Activated CD4-positive, CD25-positive, alpha-beta regulatory T cell treated with anti-CD3 and anti-CD28 coated beads, Interleukin-2, amount 50 U/mL, for 72 hours (primary cell): ENCODE results near the gene SARS1.
A peak's percentile ranks its signal among the peaks of the same experiment; 100 is the strongest.
"Not testable (repeated sequence)": the region's sequence is repeated elsewhere in the genome, so short reads cannot be mapped to it uniquely, and the experiment has no call there.

Experiments used
- DNase-seq: peaks from one replicate; pipeline ENCODE4 v3.0.0; 2021

Gene SARS1, protein sequence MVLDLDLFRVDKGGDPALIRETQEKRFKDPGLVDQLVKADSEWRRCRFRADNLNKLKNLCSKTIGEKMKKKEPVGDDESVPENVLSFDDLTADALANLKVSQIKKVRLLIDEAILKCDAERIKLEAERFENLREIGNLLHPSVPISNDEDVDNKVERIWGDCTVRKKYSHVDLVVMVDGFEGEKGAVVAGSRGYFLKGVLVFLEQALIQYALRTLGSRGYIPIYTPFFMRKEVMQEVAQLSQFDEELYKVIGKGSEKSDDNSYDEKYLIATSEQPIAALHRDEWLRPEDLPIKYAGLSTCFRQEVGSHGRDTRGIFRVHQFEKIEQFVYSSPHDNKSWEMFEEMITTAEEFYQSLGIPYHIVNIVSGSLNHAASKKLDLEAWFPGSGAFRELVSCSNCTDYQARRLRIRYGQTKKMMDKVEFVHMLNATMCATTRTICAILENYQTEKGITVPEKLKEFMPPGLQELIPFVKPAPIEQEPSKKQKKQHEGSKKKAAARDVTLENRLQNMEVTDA

DNA sequence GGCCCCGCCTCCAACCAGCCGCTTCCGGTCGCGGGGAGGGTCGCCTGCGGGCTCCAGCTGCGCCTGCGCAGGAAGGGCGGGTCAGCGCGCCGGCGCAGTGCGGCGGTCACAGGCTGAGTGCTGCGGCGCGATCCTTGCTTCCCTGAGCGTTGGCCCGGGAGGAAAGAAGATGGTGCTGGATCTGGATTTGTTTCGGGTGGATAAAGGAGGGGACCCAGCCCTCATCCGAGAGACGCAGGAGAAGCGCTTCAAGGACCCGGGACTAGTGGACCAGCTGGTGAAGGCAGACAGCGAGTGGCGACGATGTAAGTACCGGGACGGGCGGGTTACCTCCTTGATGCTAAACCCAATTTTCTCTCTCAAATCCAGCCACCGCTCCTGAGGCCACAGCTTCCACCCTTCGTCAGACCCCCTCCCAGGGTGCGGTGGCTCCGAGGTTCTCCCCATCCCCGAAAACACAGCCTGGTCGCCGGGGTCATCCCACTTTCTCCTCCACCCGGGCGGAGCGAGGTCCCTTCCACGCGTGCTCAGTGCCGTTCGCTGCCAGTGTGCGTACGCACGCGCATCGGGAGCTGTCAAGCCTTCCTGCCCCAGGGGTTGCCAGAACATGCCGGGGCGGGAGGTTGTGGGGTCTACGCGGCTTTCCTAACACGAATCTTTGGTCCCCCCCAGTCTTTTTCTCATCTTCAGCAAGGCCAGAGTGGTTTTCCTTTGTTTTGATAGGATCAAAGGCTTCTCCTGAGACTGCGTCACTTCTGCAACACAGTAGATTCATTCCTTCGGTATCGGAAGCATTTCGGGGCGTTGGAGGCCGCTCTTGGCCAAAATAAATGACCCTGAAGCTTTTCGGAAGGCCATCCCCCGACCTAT is at the start of gene SARS1:
Gene SARS1, plus strand, starts transcription at position 95 of the 870 bp plus-strand sequence. Its CDS starts 75 bp downstream, at position 170.
- DNase-seq, result peak; percentile 91

DNA sequence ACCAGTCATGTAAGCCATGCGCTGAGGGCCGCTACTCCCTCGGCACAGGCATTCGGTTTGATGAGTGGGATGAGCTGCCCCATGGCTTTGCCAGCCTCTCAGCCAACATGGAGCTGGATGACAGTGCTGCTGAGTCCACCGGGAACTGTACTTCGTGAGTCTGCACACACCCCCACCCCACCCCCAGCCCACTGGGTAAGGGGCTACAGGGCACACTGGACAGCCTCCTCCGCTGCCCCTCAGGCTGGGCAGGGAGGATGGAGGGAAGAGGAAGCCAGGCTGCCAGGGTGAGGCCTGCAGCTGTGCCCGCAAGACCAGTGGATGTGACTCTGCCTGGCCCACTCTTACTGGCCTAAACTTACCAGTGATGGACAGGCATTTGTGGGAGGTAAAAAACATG is 49.2 kb upstream of the SARS1 start:
- no peak for DNase-seq

DNA sequence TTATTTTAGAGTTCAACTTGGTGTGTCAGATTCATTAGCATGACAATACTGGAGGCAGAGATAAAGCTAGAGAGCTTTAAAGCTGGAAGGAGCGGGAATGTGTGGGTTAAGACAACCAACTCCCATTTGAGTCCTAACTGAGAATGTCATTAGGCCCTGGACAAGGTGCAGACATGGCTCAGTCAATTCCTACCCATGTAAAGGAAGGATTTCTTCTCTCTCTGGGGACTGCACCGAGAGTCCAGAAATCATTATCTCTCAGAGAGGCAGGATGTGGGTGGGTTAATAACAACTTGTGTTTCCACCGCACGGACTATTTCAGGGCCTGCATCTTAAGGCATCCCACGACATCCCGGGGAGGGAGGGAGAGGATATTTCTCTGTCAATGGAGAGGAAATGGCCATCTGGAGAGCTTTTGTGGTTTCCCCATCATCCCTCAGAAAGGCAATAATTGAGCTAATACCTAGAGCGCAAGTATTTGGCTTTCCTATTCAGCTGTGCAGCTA is 46.7 kb upstream of the SARS1 start:
- no peak for DNase-seq

DNA sequence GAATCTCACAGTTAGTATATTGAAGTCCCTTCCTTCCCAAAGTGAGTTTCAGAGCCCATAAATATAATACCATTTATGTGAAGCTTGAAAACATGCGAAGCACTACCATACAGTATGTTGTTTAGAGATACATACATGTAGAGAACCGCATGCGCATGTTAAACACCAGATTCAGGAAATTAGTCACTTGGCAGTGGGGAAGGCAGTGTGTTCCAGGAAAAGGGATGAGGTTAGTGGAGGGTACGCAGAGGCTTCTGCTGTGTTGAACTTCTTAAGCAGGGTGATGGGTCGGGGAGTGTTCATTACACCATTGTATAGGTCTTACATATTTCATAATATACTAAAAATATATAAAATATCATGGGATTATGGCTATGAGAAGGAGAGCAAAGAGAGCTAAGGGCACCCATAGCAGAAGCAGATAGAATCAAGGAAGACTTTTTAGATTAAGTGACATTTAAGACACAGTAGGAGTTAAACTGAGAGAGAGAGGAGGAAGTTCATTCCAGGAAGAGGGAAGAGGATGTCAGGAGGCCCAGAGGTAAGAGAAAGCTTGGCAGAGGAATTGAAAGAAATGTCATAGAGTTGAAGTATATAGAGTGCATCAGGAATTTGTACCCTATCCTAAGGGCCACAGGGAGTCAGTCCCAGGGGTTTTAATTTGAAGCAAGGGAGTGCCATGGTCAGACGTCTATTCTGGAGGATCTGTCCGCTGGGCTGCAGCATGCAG is 43.5 kb upstream of the SARS1 start:
- no peak for DNase-seq

DNA sequence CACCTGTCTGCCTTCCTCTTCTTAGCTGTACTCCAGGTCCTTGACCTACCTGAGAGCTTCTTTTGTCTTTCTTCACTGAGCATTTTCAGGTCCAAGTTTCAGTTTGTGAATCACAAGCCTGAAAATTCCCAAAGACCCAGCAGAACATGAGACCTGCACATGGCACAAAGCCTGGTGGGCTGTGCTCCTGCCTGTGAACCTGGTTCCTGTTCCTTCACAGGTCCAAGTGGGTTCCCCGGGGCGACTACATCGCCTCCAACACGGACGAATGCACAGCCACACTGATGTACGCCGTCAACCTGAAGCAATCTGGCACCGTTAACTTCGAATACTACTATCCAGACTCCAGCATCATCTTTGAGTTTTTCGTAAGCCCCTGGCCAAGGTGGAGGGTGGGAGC is 42.1 kb upstream of the SARS1 start:
- DNase-seq, result no peak

DNA sequence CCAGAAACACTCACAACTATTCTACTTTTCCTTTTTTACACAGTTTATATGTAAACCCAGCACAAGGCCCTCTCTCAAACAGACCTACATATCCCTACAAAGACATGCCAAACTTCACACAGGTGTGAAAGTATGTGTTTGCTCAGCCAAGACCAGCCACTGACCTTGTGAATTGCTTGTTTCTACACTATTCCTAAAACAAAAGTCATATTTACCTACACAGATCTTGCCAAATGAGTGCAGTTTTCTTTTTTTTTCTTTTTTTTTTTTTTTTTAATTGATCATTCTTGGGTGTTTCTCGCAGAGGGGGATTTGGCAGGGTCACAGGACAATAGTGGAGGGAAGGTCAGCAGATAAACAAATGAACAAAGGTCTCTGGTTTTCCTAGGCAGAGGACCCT is 37.4 kb upstream of the SARS1 start:
- not testable (repeated sequence) for DNase-seq

DNA sequence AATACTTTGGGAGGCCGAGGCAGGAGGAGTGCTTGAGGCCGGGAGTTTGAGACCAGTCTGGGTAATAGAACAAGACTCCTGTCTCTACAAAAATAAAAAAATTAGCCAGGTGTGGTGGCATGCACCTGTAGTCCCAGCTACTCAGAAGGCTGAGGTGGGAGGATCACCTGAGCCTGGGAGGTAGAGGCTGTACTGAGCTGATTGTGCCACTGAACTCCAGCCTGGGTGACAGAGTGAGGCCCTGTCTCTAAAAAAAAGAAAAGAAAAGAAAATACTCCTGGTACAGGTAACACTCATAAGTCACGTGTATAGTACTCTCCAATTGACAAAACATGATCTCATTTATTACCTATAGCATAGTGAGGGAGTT is 33.0 kb upstream of the SARS1 start:
- DNase-seq, result not testable (repeated sequence)

DNA sequence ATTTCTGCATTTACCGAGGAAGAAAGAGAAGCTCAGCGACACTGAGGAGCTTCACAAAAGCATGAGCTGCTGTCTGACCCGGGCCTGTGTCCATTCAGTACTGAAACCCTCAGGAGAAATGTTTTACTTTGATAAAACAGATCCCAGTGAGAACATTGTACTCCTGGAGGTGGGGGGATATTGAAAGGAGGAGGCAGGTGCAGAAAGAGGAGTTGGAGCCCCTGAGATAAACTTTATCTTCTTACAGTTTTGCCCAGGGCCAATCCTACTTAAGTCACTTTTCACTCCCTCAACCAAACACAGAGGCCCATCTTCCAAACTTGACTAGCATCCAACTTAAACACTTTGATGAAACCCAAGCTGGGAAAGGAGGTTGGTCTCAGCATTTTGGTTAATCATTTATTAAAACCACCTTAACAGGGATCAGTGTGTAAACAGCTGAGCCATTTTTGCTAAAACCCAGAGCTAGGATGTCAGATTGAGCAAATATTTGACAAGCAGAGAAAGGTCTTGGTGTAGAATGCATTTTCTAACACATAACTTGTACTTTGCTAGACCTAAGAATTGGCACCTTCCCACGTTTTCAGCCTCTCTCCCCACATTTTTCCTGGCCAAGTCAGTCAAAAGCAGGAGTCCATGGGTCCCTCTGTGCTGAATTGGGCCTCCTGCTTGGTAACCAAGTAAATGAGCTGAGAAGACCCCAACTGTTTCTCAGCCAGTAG is 32.5 kb upstream of the SARS1 start:
- no peak for DNase-seq

DNA sequence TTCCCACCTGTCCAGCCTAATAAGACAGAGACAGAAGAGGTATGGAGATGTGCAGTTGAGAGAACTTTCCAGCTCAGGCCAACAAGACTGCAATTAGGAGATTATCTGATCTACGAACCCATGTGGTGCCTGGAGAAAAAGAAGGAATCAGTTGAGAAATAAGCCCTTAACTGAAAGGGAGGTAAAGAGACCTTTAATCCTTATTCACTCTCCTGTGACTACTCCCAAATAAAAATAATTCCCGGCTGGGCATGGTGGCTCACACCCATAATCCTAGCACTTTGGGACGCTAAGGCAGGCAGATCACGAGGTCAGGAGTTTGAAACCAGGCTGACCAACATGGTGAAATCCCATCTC is 31.9 kb upstream of the SARS1 start:
- DNase-seq, result no peak

DNA sequence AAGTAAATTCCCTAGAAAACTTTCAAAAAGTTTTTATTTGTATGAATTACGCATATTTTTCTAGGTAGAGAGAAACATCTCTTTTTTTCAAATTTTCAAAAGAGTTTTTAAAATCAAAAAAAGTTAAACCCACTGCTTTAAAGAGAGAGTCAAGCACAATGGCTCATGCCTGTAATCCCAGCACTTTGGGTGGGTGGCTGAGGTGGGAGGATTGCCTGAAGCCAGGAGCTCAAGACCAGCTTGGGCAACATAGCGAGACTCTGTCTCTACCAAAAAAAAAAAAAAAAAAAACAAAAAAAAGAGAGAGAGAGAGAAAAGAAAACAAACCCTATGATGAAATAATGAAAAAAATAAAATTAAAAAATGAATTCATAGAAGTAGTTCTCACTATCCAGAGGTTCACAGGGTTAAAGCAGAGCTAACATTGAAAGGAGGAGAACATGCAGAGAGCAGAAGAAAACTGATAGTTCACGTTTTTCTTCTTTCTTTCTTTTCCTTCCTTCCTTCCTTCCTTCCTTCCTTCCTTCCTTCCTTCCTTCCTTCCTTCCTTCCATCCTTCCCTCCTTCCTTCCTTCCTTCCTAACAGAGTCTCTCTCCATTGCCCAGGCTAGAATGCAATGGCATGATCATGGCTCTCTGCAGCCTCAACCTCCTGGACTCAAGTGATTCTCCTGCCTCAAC is 30.5 kb upstream of the SARS1 start:
- no peak for DNase-seq

DNA sequence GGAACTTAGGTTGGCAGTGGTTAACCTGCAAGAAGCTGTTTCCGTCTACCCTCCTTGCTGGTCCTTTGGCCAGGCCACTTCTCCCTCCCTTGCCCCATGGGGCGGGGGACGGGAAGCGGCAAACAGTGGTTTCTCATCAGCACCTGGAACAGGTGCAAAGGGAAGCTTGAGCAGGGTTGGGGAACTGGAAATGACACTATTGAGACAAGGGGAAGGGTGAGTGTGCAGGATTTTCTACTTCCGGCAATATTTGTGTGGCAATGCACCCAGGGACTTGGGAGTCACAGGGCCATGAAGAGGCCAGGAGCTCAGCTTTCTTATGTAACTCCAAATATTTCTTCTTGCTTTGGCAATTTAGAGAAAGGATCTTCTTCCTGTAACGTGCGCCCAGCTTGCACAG is 29.0 kb upstream of the SARS1 start:
- no peak for DNase-seq

DNA sequence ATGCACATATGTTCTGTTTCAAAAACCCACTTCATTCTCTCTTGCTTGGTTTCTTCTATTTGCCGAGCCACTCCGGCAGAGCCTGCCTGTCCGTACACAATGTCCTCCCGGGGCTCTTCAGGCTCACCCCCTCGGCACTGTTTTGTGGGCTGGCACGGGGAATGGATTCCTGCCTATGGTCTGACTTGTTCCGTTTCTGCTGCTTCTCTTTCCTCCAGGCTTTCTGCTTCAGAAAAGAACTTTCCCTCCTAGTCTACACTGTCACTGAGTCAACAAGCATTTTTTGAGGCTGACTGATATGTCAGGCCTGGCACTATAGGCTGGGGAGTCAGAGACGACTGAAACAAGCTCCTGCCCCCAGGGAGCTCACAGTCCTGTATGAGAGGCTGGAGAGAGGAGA is 28.4 kb upstream of the SARS1 start:
- no peak for DNase-seq

DNA sequence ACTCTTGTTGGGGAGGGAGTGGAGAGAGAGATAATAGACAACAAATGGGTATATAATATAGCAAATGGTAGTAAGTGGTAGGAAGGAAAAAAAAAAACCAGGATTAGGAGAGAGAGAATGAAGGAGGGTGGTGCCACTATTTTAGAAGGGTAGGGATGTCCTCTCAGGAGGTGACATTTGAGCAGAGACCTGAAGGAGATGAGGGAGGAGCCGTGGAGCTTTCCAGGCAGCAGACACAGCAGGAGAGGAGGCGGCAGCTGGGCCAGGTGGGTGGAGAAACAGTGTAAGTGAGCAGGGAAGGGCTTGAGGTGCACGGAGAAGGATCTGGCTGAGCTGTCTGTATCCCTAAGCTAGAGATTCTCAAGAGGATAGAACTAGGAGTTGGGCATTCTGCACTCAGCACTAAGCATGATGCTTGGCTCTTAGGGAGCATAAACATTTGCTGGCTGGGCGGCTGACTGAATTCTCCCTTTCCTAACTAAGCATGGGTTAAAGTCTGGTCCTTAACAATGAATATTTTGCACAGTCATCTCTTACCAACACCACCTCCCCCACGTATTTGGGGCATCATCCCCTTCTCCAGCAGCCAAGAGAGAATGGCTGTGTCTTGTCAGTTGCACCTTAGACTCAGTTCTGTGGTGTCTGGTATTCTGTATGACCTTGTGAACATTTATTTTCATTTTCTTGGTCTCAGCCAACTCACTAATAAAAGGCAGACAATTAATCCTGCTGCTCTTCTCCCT is 27.6 kb upstream of the SARS1 start:
- DNase-seq, result no peak

DNA sequence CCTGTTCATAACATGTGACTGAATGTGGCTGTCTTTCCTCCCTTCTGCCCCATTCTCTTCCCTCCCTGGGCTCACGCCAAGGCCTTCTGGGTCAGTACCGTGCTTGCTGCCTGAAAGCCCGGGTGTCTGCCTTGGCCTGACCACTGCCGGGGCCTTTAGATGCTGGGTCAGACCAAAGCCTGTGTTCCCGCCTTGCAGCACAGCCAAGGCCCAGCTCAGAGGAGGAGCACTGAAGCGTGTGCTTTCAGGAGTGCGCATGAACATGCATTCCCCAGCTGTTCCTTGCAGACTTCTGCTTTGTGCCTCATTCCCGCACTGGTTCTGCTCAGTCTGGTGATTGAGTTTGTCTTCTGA is 27.0 kb upstream of the SARS1 start:
- DNase-seq, result no peak

DNA sequence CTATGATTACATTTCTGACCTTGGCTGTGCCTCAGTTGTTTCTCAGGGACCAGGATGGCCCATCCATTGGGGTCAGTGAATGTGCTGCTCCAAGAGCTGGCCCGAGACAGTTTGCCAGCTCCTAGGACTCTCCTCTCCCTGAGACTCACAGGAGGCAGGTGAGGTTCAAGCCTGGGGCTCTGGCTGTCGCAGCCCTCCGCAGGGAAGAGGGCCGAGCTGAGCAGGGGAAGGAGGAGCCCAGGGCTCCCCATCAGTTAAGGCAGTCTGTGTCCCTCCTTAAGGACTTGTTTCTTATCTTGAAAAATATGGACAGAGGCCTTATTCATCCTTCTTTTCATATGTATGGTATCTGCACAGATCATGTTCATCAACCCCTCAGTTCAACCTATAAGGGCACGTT is 26.6 kb upstream of the SARS1 start:
- DNase-seq, result no peak

DNA sequence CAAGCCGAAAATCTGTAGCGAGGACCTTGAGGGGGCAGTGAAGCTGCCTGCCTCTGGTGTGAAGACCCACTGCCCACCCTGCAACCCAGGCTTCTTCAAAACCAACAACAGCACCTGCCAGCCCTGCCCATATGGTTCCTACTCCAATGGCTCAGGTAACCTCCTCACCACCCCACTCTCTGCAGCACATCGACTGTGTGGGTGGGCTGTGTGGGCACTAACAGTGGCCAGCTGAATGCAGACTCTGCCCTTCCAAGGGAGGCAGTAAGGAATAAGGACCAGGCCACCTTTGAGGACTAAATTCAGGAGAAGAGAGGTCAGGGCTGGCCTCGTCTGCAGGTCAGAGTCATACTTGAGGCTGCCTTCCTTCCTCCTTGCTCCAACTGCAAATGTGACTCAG is 25.5 kb upstream of the SARS1 start:
- DNase-seq, result no peak

DNA sequence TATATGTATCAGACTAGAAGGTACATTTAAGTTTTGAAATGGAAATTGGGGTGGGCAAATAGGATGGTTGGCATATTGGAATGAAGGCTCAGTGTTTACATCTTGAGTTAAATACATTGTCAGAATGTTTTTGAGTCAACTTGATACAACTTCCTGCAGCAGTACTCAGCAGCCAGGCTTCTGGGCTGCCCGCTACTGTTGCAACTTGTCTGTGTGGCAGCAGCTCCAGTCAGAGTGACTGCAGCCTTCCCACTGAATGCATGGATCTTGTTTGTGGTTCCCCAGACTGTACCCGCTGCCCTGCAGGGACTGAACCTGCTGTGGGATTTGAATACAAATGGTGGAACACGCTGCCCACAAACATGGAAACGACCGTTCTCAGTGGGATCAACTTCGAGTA is 24.9 kb upstream of the SARS1 start:
- DNase-seq, result no peak

DNA sequence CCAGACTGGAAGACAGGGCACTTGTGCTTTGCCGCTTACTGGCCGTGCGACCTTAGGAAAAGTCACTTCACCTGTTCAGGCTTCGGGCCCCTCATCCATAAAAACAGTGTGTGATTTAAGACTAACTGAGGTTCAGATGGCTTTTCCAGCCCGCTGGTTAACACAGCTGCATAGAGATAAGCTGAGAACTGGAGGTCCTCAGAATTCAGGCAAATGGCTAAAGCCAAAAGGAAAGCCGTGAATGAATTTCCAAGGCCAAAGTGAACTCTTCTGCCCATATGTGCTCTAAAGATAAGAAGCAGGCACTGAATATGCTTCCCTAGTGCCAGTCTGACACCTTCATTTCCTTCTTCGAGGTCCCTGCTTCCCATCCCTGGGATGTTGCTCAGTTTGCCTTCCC is 23.5 kb upstream of the SARS1 start:
- DNase-seq, result no peak

DNA sequence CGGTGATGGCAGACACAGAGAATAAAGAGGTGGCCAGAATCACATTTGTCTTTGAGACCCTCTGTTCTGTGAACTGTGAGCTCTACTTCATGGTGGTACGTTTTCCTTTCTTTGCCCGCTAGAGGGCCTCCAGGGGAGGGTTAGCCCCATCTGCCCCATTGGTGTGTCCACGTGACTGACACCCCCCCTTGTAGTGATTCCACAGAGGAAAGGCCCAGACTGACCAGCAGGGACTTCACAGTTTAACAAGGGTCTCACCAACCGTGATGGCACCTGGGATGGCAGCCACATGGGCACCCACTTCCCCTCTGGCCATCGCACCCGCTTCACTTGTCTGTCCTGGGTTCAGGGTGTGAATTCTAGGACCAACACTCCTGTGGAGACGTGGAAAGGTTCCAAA is 22.3 kb upstream of the SARS1 start:
- DNase-seq, result no peak

DNA sequence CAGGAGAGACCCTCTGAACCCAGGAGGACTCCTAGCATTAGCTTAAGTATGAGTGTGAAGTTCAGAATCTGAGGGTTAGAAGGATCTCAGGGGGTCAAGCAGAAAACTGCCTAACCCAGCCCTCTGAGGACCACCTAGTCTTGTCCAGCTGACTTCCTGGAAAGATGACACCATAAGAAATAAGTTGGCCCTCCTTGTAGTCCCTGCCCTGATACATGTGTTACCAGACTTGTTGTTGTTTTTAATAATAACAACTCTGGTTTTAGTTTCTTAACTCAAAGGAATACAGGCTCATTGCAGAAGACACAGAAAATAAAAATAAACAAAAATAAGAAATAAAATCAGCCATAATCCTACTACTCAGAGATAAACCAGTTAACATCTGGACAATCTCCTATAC is 21.8 kb upstream of the SARS1 start:
- DNase-seq, result no peak

DNA sequence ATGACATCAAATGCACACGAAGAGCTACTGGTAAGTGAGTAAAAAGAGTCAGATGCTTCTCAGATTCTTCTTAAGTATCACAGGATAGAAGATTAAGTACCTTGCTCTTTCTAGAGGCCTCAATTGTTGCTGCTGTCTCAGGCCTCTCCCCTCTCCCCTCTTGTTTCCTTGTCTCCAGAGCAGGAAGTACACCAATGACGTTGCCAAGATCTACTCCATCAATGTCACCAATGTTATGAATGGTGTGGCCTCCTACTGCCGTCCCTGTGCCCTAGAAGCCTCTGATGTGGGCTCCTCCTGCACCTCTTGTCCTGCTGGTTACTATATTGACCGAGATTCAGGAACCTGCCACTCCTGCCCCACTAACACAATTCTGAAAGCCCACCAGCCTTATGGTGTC is 21.3 kb upstream of the SARS1 start:
- no peak for DNase-seq
